Ascending aorta (tissue), 2 donors: ENCODE results near the gene CARD11. TPM values are rescaled to one million over a fixed set of nuclear protein-coding genes. Genes with fewer than 3 reads are reported as not detected.

ENCODE experiments used
- DNase-seq, 2 donors: peaks; one replicate each; pipeline ENCODE4 v3.0.0-alpha.2; 2019; ENCODE audit warnings: low spot score in 2 of 2
- H3K27ac ChIP-seq, 2 donors: fragments of 200-600 bp; sonication (generic); one replicate each; pipeline ENCODE4 v1.5.1; 2016 to 2017; ENCODE audit warnings: mild to moderate bottlenecking in 1 of 2
- H3K27me3 ChIP-seq: fragments of 200-600 bp; sonication (generic); one replicate; pipeline ENCODE4 v1.5.1; 2017
- H3K36me3 ChIP-seq, 2 donors: fragments of 200-600 bp; sonication (generic); one replicate each; pipeline ENCODE4 v1.5.1; 2016
- H3K4me1 ChIP-seq, 2 donors: fragments of 200-600 bp; sonication (generic); one replicate each; pipeline ENCODE4 v1.5.1; 2016 to 2017; ENCODE audit warnings: mild to moderate bottlenecking in 1 of 2
- H3K4me3 ChIP-seq, 2 donors: fragments of 200-600 bp; sonication (generic); one replicate each; pipeline ENCODE4 v1.5.1; 2016 to 2017; ENCODE audit warnings: mild to moderate bottlenecking in 1 of 2
- H3K9me3 ChIP-seq, 2 donors: fragments of 200-600 bp; sonication (generic); one replicate each; pipeline ENCODE4 v1.5.1; 2016
- intact Hi-C: fragments of 100-400 bp; cut with DNase I; formaldehyde crosslinking; loops from one replicate; pipeline ENCODE4 v1.15.1; 2023
- total RNA-seq: library from RNA; depleted of rRNA; stranded (reverse); fragments of >200 nt; gene quantifications from one replicate; pipeline ENCODE4 v1.1.0, GENCODE V29; 2016
- TF ChIP-seq, protein P1 (sequence below), 3 experiments: fragments of 200-600 bp in 2 of 3; fragments of 450-650 bp in 1 of 3; sonication (generic) in 2 of 3; IDR thresholded peaks; one replicate each; pipeline ENCODE4 v1.5.1; 2016 to 2019; ENCODE audit warnings: antibody characterized with exemption in 3 of 3, mild to moderate bottlenecking in 1 of 3, moderate library complexity in 1 of 3

Gene CARD11
- total RNA-seq, 1 donor from 2014 or later: 0.64 TPM

DNA sequence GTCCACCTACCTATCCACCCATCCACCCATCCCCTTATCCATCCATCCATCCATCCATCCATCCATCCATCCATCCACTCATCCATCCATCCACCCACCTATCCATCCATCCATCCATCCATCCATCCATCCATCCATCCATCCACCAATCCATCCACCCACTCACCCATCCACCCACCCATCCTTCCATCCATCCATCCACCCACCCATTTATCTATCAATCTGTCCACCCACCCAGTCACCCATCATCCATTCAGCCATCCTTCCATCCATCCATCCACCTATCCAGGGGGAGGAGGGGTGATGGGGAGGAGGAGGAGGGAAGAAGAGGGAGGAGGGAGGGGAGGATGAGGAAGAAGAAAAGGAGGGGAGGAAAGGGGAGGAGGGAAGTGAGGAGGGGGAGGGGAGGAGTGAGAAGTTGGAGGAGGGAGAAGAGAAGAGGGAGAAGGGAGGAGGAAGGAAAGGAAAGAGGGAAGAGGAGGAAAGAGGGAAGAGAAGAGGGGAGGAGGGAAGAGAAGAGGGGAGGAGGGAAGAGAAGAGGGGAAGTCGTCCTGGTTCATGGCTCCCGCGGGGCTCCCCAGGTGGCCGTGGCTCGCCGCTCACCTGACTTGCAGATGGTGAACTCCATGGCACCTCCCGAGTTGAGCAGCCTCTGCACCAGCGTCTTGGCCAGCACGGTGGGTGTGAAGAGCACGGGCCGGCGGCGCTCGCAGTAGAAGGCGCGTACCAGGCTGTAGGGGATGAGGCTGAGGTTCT, 130.8 kb downstream of the CARD11 start:
- Histone ChIP-seq H3K9me3 (no peaks in the 10 kb centered on the region), H3K4me3 (no peak overlapping the region), H3K27ac (no peak overlapping the region), H3K4me1 (no peaks in the 10 kb centered on the region), H3K36me3 (no peaks in the 10 kb centered on the region), H3K27me3 (no peaks in the 10 kb centered on the region)
- intact Hi-C loops: no loop called here
- TF ChIP-seq, protein P1, sequence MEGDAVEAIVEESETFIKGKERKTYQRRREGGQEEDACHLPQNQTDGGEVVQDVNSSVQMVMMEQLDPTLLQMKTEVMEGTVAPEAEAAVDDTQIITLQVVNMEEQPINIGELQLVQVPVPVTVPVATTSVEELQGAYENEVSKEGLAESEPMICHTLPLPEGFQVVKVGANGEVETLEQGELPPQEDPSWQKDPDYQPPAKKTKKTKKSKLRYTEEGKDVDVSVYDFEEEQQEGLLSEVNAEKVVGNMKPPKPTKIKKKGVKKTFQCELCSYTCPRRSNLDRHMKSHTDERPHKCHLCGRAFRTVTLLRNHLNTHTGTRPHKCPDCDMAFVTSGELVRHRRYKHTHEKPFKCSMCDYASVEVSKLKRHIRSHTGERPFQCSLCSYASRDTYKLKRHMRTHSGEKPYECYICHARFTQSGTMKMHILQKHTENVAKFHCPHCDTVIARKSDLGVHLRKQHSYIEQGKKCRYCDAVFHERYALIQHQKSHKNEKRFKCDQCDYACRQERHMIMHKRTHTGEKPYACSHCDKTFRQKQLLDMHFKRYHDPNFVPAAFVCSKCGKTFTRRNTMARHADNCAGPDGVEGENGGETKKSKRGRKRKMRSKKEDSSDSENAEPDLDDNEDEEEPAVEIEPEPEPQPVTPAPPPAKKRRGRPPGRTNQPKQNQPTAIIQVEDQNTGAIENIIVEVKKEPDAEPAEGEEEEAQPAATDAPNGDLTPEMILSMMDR (IDR thresholded peaks at IDR 0.05): no peak
- DNase-seq: no peak

DNA sequence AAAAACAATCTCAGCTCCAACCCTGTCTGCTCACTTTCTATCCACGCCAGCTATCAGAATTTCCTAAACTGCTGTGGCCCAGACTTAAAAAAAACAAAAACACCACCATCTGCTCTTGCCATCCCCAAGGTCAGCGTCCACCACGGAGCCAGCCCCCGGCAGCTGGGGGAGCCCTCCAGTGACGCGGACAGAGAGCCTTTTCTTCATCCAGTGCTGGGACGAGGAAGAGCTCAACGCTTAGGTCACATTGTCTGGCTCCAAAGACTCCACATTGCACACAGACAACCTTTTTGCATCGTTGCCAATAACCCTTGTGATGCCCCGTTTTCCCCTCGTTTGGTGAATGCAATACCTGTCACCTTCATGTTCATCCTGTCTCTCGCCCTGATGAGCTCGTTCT, 132.2 kb downstream of the CARD11 start:
- Histone ChIP-seq H3K27ac (no peak overlapping the region), H3K9me3 (no peaks in the 10 kb centered on the region), H3K27me3 (no peaks in the 10 kb centered on the region), H3K36me3 (no peaks in the 10 kb centered on the region), H3K4me1 (no peaks in the 10 kb centered on the region), H3K4me3 (no peak overlapping the region)
- DNase-seq: no peak
- intact Hi-C loops: no loop called here
- TF ChIP-seq, protein P1 (IDR thresholded peaks at IDR 0.05): no peak

DNA sequence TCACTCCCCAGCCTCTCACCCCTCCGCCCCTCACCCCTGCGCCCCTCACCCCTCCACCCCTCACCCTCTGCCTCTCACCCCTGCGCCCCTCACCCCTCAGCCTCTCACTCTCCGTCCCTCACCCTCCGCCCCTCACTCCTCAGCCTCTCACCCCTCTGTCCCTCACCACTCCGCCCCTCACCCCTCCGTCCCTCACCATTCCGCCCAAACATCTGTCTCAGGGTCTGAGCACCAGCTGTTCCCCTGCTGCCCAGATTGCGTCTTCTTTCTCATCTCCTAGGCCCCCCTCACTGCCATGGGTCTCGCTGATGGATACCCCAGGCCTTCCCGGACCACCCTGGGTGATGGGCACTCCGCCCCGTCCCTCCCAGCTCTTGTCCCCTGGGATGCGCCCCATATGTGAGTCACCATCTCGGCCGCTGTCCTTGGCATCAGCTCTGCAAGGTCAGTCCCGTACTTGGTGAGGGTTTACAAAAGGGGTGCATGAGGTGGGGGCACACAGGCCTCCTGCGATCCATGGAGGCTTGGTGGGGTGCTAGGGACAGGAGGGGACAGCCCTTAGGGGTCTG, 134.1 kb downstream of the CARD11 start:
- Histone ChIP-seq H3K36me3 (no peaks in the 10 kb centered on the region), H3K4me1 (no peaks in the 10 kb centered on the region), H3K9me3 (no peaks in the 10 kb centered on the region), H3K27ac (no peak overlapping the region), H3K27me3 (no peaks in the 10 kb centered on the region), H3K4me3 (no peak overlapping the region)
- TF ChIP-seq, protein P1 (IDR thresholded peaks at IDR 0.05): no peak
- intact Hi-C loops: no loop called here
- no peak for DNase-seq

DNA sequence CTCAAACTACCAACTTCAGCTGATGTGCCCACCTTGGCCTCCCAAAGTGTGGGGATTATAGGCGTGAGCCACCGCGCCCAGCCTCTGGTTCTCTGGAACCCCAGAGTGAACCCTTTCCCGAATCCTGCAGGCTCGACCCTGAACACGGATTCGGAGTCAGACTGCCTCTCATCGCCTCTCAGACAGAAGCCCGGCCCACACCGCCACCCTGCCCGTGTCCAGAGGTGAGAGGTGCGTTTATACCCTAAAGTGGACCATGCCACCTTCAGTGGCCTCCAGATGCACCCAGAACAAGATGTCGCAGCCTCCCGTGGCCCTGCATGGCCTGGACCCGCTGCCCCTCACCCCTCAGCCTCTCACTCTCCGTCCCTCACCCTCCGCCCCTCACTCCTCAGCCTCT, 134.6 kb downstream of the CARD11 start:
- Histone ChIP-seq H3K9me3 (no peaks in the 10 kb centered on the region), H3K4me1 (no peaks in the 10 kb centered on the region), H3K27ac (no peak overlapping the region), H3K27me3 (no peaks in the 10 kb centered on the region), H3K4me3 (no peak overlapping the region), H3K36me3 (no peaks in the 10 kb centered on the region)
- DNase-seq: no peak
- intact Hi-C loops: no loop called here
- TF ChIP-seq, protein P1 (IDR thresholded peaks at IDR 0.05): no peak

DNA sequence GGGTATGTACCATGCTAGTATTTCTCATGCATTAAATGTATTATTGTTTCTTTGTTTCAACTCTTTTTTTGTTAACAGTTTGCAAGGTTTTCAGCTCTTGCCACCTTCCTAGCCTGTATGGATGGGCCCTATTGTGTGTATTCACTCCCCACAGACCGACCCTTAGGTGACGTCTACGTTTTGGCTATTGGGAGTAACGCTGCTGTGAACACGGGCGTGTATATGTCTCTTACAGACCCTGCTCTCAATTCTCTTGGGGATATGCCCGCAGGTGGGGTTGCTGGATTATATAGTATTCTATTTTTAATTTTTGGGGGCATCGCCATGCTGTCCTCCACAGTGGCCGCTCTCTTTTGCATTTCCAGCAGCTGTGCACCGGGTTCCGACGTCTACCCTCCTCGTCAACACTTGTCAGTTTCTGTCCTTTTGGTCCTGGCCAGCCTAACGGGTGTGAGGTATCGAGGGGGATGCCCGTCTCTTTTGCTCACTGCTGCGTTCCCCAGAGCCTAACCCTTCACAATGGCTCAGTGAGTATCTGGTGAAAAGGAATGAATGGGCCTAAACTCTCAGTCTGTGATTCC, 135.5 kb downstream of the CARD11 start:
- H3K27me3 ChIP-seq: no peaks in the 10 kb centered on the region
- H3K36me3 ChIP-seq: no peaks in the 10 kb centered on the region
- TF ChIP-seq, protein P1 (IDR thresholded peaks at IDR 0.05): no peak
- H3K4me3 ChIP-seq: no peak overlapping the region
- no peak for DNase-seq
- H3K4me1 ChIP-seq: no peaks in the 10 kb centered on the region
- no peaks in the 10 kb centered on the region for H3K9me3 ChIP-seq
- no peak overlapping the region for H3K27ac ChIP-seq
- intact Hi-C loops: no loop called here
